ENCODE measurements around the gene KCNA5.

KCNA5 gene

GRCh38 chr12:5085896-5086295 lies 42.2 kb downstream of the KCNA5 start:
- H3K4me1 ChIP-seq (ENCODE audit: control insufficient read depth, insufficient read depth, low read length), result peaks cover 15% of the 10 kb centered on the region
- peak; percentile 69 for DNase-seq (ENCODE audit: low read depth)
- peaks cover 20% of the 10 kb centered on the region for H3K27me3 ChIP-seq (replicated peaks; ENCODE audit: control insufficient read depth, insufficient read depth, low read length)
- no peak overlapping the region for H3K9ac ChIP-seq (ENCODE audit: low read length)
- H3K4me3 ChIP-seq (ENCODE audit: low read length), result no peak overlapping the region
- H3K9me3 ChIP-seq (ENCODE audit: control insufficient read depth, low read length), result no peaks in the 10 kb centered on the region
- H3K36me3 ChIP-seq (ENCODE audit: control insufficient read depth, insufficient read depth, low read length, severe bottlenecking), result no peaks in the 10 kb centered on the region

- no peak for DNase-seq (ENCODE audit: low read depth)
- Histone ChIP-seq H3K9ac (ENCODE audit: low read length) (no peak overlapping the region), H3K9me3 (ENCODE audit: control insufficient read depth, low read length) (no peaks in the 10 kb centered on the region), H3K27me3 (replicated peaks; ENCODE audit: control insufficient read depth, insufficient read depth, low read length) (peaks cover 12% of the 10 kb centered on the region), H3K4me1 (ENCODE audit: control insufficient read depth, insufficient read depth, low read length) (peaks cover 15% of the 10 kb centered on the region), H3K4me3 (ENCODE audit: low read length) (no peak overlapping the region), H3K36me3 (ENCODE audit: control insufficient read depth, insufficient read depth, low read length, severe bottlenecking) (no peaks in the 10 kb centered on the region)
These were observed 44.3 kb downstream of the KCNA5 start for GRCh38 chr12:5087831-5088554.

- H3K36me3 ChIP-seq (ENCODE audit: control insufficient read depth, insufficient read depth, low read length, severe bottlenecking), result no peaks in the 10 kb centered on the region
- H3K27me3 ChIP-seq (replicated peaks; ENCODE audit: control insufficient read depth, insufficient read depth, low read length), result peaks cover 7% of the 10 kb centered on the region
- H3K9ac ChIP-seq (ENCODE audit: low read length), result no peak overlapping the region
- peaks cover 13% of the 10 kb centered on the region for H3K4me1 ChIP-seq (ENCODE audit: control insufficient read depth, insufficient read depth, low read length)
- DNase-seq (ENCODE audit: low read depth), result peak; percentile 73
- no peak overlapping the region for H3K4me3 ChIP-seq (ENCODE audit: low read length)
- H3K9me3 ChIP-seq (ENCODE audit: control insufficient read depth, low read length), result no peaks in the 10 kb centered on the region
These were observed 45.0 kb downstream of the KCNA5 start for GRCh38 chr12:5088586-5089264.

- H3K27me3 ChIP-seq (replicated peaks; ENCODE audit: control insufficient read depth, insufficient read depth, low read length), result peaks cover 25% of the 10 kb centered on the region
These were observed 50.9 kb downstream of the KCNA5 start for GRCh38 chr12:5094551-5094950.

GRCh38 chr12:5094986-5095385 lies 51.3 kb downstream of the KCNA5 start:
- H3K9ac ChIP-seq (ENCODE audit: low read length), result no peak overlapping the region

More at GRCh38 chr12:5094551-5094950, 50.9 kb downstream of the KCNA5 start:
- Histone ChIP-seq H3K4me1 (ENCODE audit: control insufficient read depth, insufficient read depth, low read length) (no peaks in the 10 kb centered on the region), H3K9ac (ENCODE audit: low read length) (no peak overlapping the region), H3K9me3 (ENCODE audit: control insufficient read depth, low read length) (no peaks in the 10 kb centered on the region), H3K36me3 (ENCODE audit: control insufficient read depth, insufficient read depth, low read length, severe bottlenecking) (no peaks in the 10 kb centered on the region), H3K4me3 (ENCODE audit: low read length) (no peak overlapping the region)
- DNase-seq (ENCODE audit: low read depth), result peak; percentile 13

More at GRCh38 chr12:5094986-5095385, 51.3 kb downstream of the KCNA5 start:
- Histone ChIP-seq H3K4me1 (ENCODE audit: control insufficient read depth, insufficient read depth, low read length) (no peaks in the 10 kb centered on the region), H3K36me3 (ENCODE audit: control insufficient read depth, insufficient read depth, low read length, severe bottlenecking) (no peaks in the 10 kb centered on the region), H3K27me3 (replicated peaks; ENCODE audit: control insufficient read depth, insufficient read depth, low read length) (peaks cover 25% of the 10 kb centered on the region), H3K9me3 (ENCODE audit: control insufficient read depth, low read length) (no peaks in the 10 kb centered on the region), H3K4me3 (ENCODE audit: low read length) (no peak overlapping the region)
- DNase-seq (ENCODE audit: low read depth), result no peak
